Mucosa of descending colon (tissue), 3 donors: ENCODE results near the gene UBAC1. TPM values are rescaled to one million over a fixed set of nuclear protein-coding genes. Genes with fewer than 3 reads are reported as not detected.
"Not testable (repeated sequence)": the region's sequence is repeated elsewhere in the genome, so short reads cannot be mapped to it uniquely, and the experiment has no call there.

Experiments used
- ATAC-seq: fragments of 200-7000 bp; cut with Tn5 transposase; one replicate; pipeline ENCODE4 v1.9.1; 2020; ENCODE audit warnings: mild to moderate bottlenecking, moderate library complexity
- DNase-seq, 3 donors: peaks; one replicate each; pipeline ENCODE4 v3.0.0-alpha.2; 2020
- H3K36me3 ChIP-seq: fragments of 200-600 bp; one replicate; pipeline ENCODE4 v1.8.0; 2021; ENCODE audit warnings: low read depth, mild to moderate bottlenecking
- H3K4me1 ChIP-seq: fragments of 200-600 bp; one replicate; pipeline ENCODE4 v1.8.0; 2021; ENCODE audit warnings: low read depth, mild to moderate bottlenecking
- H3K4me3 ChIP-seq: fragments of 200-600 bp; one replicate; pipeline ENCODE4 v1.8.0; 2021; ENCODE audit warnings: mild to moderate bottlenecking
- H3K9me3 ChIP-seq: fragments of 200-600 bp; one replicate; pipeline ENCODE4 v1.8.0; 2021; ENCODE audit warnings: mild to moderate bottlenecking
- CTCF ChIP-seq: fragments of 200-600 bp; IDR thresholded peaks from one replicate; pipeline ENCODE4 v1.8.0; 2022; ENCODE audit warnings: antibody characterized with exemption, mild to moderate bottlenecking
- intact Hi-C, 2 donors: fragments of 100-400 bp; cut with DNase I in 1 of 2; cut with micrococcal nuclease in 1 of 2; formaldehyde crosslinking; loops; one replicate each; pipeline versions ENCODE4 v1.11.0 to v1.11.1; 2022; cut with DNase I, micrococcal nuclease
- total RNA-seq, 3 donors: library from RNA; stranded (reverse); fragmentation: NEBNext Ultra II Directional in 2 of 3; extraction: Animal tissue kit (Norgen Biotek cat#: 25700) in 2 of 3; gene quantifications; one replicate each; pipeline versions ENCODE4 v1.2.1 to v1.2.4, GENCODE V29; 2021 to 2023
- donor health status: DM: no; HTN: no; CAD: no; lungs with moderate emphysema.
- donor health status: DM: no; HTN: no; CAD: no.
- donor health status: DM: no; HTN: yes; CAD: no.

Gene UBAC1
- total RNA-seq, 3 donors from 2014 or later: 55.5 to 70.4 (median 64.0) TPM

GRCh38 chr9:135968601-135969000 is 7.4 kb upstream of the UBAC1 start:
- H3K36me3 ChIP-seq: no peaks in the 10 kb centered on the region
- intact Hi-C loops: loop anchor here in 1 of 2 donors (2.0 kb wide), 1 partner anchor 154 kb away; no protein-coding TSS in a partner anchor
- TF ChIP-seq CTCF: no peak
- DNase-seq (no peak), ATAC-seq (no peak)
- no peaks in the 10 kb centered on the region for H3K9me3 ChIP-seq
- no peaks in the 10 kb centered on the region for H3K4me1 ChIP-seq
- no peak overlapping the region for H3K4me3 ChIP-seq

DNA sequence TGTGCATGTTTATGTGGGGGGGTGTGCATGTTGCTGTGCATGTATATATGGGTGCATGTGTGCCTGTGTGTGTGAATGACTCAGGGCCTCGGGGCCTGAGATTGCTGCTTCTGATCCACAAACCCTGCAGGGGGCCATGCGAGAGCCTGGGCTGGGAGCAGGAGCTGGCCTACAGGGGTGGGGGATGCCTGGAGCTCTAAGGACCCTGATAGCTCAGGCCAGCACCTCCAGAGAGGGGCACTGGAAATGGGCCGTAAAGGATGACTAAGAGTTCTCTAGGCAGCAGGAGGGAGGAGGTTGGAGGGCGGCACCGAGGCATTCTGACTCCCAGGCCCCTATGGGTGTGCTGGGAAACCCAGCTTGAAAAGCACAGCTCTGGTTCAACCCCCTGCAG is 6.9 kb upstream of the UBAC1 start:
- H3K4me1 ChIP-seq: no peaks in the 10 kb centered on the region
- ATAC-seq (no peak), DNase-seq (no peak)
- no peak overlapping the region for H3K4me3 ChIP-seq
- no peaks in the 10 kb centered on the region for H3K36me3 ChIP-seq
- no peak for TF ChIP-seq CTCF
- intact Hi-C loops: loop anchor here in 1 of 2 donors (2.0 kb wide), 1 partner anchor 155 kb away; no protein-coding TSS in a partner anchor
- H3K9me3 ChIP-seq: no peaks in the 10 kb centered on the region

DNA sequence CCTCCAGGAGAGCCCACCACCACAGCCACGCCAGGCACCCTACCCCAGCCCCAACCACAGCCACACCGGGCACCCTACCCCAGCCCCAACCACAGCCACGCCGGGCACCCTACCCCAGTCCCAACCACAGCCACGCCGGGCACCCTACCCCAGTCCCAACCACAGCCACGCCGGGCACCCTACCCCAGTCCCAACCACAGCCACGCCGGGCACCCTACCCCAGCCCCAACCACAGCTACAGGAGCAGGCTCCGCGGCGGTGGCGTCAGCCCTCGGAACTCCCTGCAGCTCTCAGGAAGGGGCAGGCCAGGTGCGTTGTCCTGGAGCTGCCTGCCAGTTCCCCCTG is 5.7 kb upstream of the UBAC1 start:
- not testable (repeated sequence) for ATAC-seq, DNase-seq, H3K4me1 ChIP-seq, H3K4me3 ChIP-seq, H3K9me3 ChIP-seq, H3K36me3 ChIP-seq
- intact Hi-C loops: loop anchor here in 1 of 2 donors (2.0 kb wide), 1 partner anchor 156 kb away; no protein-coding TSS in a partner anchor

- ATAC-seq (no peak), DNase-seq (no peak)
- Histone ChIP-seq H3K4me3 (no peak overlapping the region), H3K36me3 (no peaks in the 10 kb centered on the region), H3K4me1 (no peaks in the 10 kb centered on the region), H3K9me3 (no peaks in the 10 kb centered on the region)
- intact Hi-C loops: no loop called here
- no peak for TF ChIP-seq CTCF
These were observed 4.1 kb upstream of the UBAC1 start for GRCh38 chr9:135965124-135965756.

DNA sequence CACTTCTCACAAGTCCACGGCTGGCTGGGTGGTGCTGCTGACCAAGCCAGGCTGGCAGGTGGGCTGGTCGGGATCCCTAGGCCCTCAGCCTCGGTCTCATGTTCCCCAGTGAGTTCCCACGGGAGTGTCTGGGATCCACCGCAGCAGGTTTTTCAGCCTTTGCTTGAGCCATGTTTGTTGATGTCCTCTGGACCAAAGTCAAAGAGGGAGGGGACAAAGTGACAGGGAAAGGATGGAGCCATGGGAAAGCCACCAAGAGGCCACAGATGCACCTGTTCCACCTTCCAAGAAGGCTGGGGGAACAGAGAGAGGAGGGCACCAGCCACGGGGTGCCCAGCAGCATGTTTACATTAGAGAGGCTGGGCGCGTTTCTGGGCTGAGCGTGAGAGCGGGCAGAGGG is 2.8 kb upstream of the UBAC1 start:
- no peak for ATAC-seq
- H3K4me3 ChIP-seq: no peak overlapping the region
- peaks cover 6% of the 10 kb centered on the region for H3K4me1 ChIP-seq
- no peaks in the 10 kb centered on the region for H3K9me3 ChIP-seq
- no peak for TF ChIP-seq CTCF
- no peaks in the 10 kb centered on the region for H3K36me3 ChIP-seq
- intact Hi-C loops: no loop called here
- DNase-seq: no peak

- intact Hi-C loops: no loop called here
- DNase-seq: no peak
- no peak overlapping the region for H3K4me3 ChIP-seq
- H3K9me3 ChIP-seq: no peaks in the 10 kb centered on the region
- no peaks in the 10 kb centered on the region for H3K36me3 ChIP-seq
- TF ChIP-seq CTCF: no peak
- no peak for ATAC-seq
- H3K4me1 ChIP-seq: peaks cover 6% of the 10 kb centered on the region
These were observed 2.2 kb upstream of the UBAC1 start for GRCh38 chr9:135963338-135963737.
